HepG2 (cell line): ENCODE measurements around the gene STOM. TPM values are rescaled to one million over a fixed set of nuclear protein-coding genes. Genes with fewer than 3 reads are reported as not detected.

ENCODE experiments used
- ARID5B ChIP-seq: IDR thresholded peaks from 2 replicates; pipeline ENCODE4 v1.4.0; 2020; ENCODE audit warnings: mild to moderate bottlenecking, missing genetic modification reagents
- ATF7-NPFF ChIP-seq: sonication (generic); formaldehyde crosslinking; IDR thresholded peaks from 2 replicates; pipeline ENCODE4 v1.8.1; 2023; ENCODE audit warnings: mild to moderate bottlenecking, low read depth, missing genetic modification reagents, moderate library complexity
- KDM3A ChIP-seq: IDR thresholded peaks from 2 replicates; pipeline ENCODE4 v1.6.1; 2018; ENCODE audit warnings: low read depth, missing compliant biosample characterization
- KLF6 ChIP-seq: IDR thresholded peaks from 2 replicates; pipeline ENCODE4 v1.8.0; 2016; ENCODE audit warnings: missing biosample characterization, missing genetic modification reagents
- NCOA1 ChIP-seq: sonication (generic); formaldehyde crosslinking; IDR thresholded peaks from 2 replicates; pipeline ENCODE4 v1.9.0; 2021; ENCODE audit warnings: missing genetic modification reagents
- NFKB2 ChIP-seq: sonication (generic); formaldehyde crosslinking; IDR thresholded peaks from 2 replicates; pipeline ENCODE4 v1.4.0; 2020; ENCODE audit warnings: missing genetic modification reagents, borderline replicate concordance
- POLR2G ChIP-seq: fragments of 200-400 bp; formaldehyde crosslinking; IDR thresholded peaks from 2 replicates; pipeline ENCODE4 v1.6.1; 2018; ENCODE audit warnings: mild to moderate bottlenecking, low read depth, low read length, moderate library complexity
- SAP130 ChIP-seq: IDR thresholded peaks from 2 replicates; pipeline ENCODE4 v1.6.1; 2016; ENCODE audit warnings: low read depth
- ZBTB25 ChIP-seq: IDR thresholded peaks from 2 replicates; pipeline ENCODE4 v1.6.1; 2018; ENCODE audit warnings: missing genetic modification reagents
- ZFP82 ChIP-seq: sonication (generic); formaldehyde crosslinking; IDR thresholded peaks from 2 replicates; pipeline ENCODE4 v1.5.1; 2020; ENCODE audit warnings: mild to moderate bottlenecking, missing genetic modification reagents, borderline replicate concordance
- ZGPAT ChIP-seq: IDR thresholded peaks from 2 replicates; pipeline ENCODE4 v1.6.1; 2016; ENCODE audit warnings: mild to moderate bottlenecking
- ZMAT3 ChIP-seq: sonication (generic); formaldehyde crosslinking; conservative IDR thresholded peaks from 2 replicates; pipeline ENCODE4 v1.7.0; 2021; ENCODE audit warnings: missing genetic modification reagents
- ZNF460 ChIP-seq: sonication (generic); formaldehyde crosslinking; IDR thresholded peaks from 2 replicates; pipeline ENCODE4 v1.5.1; 2020; ENCODE audit warnings: missing genetic modification reagents, mild to moderate bottlenecking, borderline replicate concordance
- ZUFSP ChIP-seq: sonication (generic); formaldehyde crosslinking; IDR thresholded peaks from 2 replicates; pipeline ENCODE4 v1.9.0; 2021; ENCODE audit warnings: missing genetic modification reagents, mild to moderate bottlenecking, borderline replicate concordance
- polyA plus RNA-seq, 8 experiments: library from polyadenylated mRNA; depleted of rRNA in 3 of 8; stranded (reverse) in 7 of 8; unstranded in 1 of 8; fragments of >200 nt; fragmentation: Illumina TruSeq in 4 of 8; extraction: Trizol in 4 of 8; gene quantifications; 2 replicates each; pipeline versions ENCODE4 v1.2.1 to v1.2.3, GENCODE V29; 2011 to 2016; ENCODE audit warnings: low read depth in 4 of 8, missing spikeins in 1 of 8, mixed read lengths in 1 of 8; ENCODE audit not compliant: insufficient read depth in 1 of 8
- total RNA-seq, 5 experiments: library from RNA; depleted of rRNA; stranded (reverse); fragments of >200 nt; fragmentation: Illumina TruSeq; extraction: Trizol; gene quantifications; 2 replicates each; pipeline ENCODE4 v1.2.3, GENCODE V29; 2016; ENCODE audit warnings: low read depth in 1 of 5
- TF ChIP-seq, protein P1 (sequence below): sonication (generic); formaldehyde crosslinking; IDR thresholded peaks from 2 replicates; pipeline ENCODE4 v1.8.0; 2022; ENCODE audit warnings: missing genetic modification reagents, mild to moderate bottlenecking, inconsistent platforms, borderline replicate concordance
- TF ChIP-seq, protein P2 (sequence below): sonication (generic); formaldehyde crosslinking; IDR thresholded peaks from 2 replicates; pipeline ENCODE4 v1.4.0; 2020; ENCODE audit warnings: mild to moderate bottlenecking, missing genetic modification reagents
- TF ChIP-seq, protein P3 (sequence below): sonication (generic); formaldehyde crosslinking; conservative IDR thresholded peaks from 2 replicates; pipeline ENCODE4 v1.4.0; 2020; ENCODE audit warnings: missing genetic modification reagents

Gene STOM
- total and polyA plus RNA-seq, 2 of the 13 experiments (the other 11 are each of a cell fraction or from before 2014, with no cell fraction given) = 43.6 to 165 TPM

DNA sequence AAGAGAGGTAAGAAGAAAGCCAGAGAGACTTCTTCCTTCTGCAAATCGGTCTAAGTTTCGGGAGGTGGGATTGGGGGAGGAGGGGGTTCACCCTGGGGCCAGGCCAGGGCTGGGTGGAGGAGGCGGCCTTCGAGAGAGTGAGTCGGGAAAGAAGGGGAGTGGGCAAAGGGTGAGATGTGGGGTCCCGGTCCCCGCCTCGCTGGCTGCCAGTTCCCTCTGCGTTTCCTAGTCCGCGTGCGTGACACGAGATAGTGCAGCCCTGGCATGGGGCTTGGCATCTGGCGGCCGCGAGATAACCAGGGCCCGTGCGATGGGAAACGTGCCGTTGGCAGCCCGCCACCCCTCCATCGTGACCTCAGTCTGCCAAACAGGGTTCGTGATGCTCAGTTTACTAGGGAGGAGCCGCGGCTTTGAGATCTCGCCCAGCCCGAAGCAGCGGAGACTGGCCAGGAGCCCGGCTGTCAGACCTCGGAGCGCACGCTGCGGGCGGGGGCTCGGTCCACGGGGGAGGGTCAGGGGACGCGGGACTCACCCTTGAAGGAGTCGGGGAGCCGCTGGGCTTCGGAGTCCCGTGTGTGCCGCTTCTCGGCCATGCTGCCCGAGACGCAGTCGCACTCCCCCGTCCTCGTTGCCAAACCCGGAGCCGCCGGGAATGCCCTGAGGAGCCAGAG lies at the start of gene STOM (continued):
- TF ChIP-seq ARID5B (CRISPR knock-in tag) (peak; percentile 49), ZMAT3 (CRISPR knock-in tag) (peak; percentile 92), SAP130 (CRISPR knock-in tag) (peak; percentile 84), POLR2G (peak; percentile 90), ZFP82 (CRISPR knock-in tag) (no peak), NFKB2 (CRISPR knock-in tag) (peak; percentile 37), ZUFSP (CRISPR knock-in tag) (no peak), ZGPAT (peak; percentile 35; the same call in 1 of the 2 replicates), KDM3A (CRISPR knock-in tag) (no peak), ZNF460 (CRISPR knock-in tag) (no peak), ZBTB25 (CRISPR knock-in tag) (no peak; the same call in 1 of the 2 replicates), KLF6 (0 out of 2 replicates have a peak, but pooled peaks have one; percentile 44), ATF7-NPFF (peak; percentile 79; the same call in 1 of the 2 replicates), NCOA1 (CRISPR knock-in tag) (0 out of 2 replicates have a peak, but pooled peaks have one; percentile 49)
- TF ChIP-seq, protein P1, sequence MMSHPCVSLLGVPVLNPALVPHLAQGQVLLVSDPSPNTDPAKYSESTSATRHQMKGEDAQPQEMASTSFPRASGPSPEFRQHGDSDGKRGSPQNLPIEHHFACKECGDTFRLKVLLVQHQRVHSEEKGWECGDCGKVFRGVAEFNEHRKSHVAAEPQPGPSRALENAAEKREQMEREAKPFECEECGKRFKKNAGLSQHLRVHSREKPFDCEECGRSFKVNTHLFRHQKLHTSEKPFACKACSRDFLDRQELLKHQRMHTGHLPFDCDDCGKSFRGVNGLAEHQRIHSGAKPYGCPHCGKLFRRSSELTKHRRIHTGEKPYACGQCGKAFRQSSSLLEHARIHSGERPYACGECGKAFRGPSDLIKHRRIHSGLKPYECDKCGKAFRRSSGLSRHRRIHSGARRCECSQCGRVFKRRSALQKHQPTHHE (CRISPR knock-in tag) = peak; percentile 34; the same call in 1 of the 2 replicates
- TF ChIP-seq, protein P2, sequence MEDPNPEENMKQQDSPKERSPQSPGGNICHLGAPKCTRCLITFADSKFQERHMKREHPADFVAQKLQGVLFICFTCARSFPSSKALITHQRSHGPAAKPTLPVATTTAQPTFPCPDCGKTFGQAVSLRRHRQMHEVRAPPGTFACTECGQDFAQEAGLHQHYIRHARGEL (CRISPR knock-in tag) = peak; percentile 54; the same call in 1 of the 2 replicates
- TF ChIP-seq, protein P3, sequence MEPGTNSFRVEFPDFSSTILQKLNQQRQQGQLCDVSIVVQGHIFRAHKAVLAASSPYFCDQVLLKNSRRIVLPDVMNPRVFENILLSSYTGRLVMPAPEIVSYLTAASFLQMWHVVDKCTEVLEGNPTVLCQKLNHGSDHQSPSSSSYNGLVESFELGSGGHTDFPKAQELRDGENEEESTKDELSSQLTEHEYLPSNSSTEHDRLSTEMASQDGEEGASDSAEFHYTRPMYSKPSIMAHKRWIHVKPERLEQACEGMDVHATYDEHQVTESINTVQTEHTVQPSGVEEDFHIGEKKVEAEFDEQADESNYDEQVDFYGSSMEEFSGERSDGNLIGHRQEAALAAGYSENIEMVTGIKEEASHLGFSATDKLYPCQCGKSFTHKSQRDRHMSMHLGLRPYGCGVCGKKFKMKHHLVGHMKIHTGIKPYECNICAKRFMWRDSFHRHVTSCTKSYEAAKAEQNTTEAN (CRISPR knock-in tag) = 0 out of 2 replicates have a peak, but pooled peaks have one; percentile 19
